M059J (cell line): ENCODE data around the gene HEXIM1. TPM values are rescaled to one million over a fixed set of nuclear protein-coding genes. Genes with fewer than 3 reads are reported as not detected.
"Not testable (repeated sequence)": the region's sequence is repeated elsewhere in the genome, so short reads cannot be mapped to it uniquely, and the experiment has no call there.

Experiments used
- DNase-seq: peaks from one replicate; pipeline ENCODE4 v3.0.0-alpha.2; 2012; ENCODE audit warnings: low read depth
- total RNA-seq: library from RNA; depleted of rRNA; stranded (reverse); fragments of >200 nt; shearing (Covaris generic); gene quantifications from 2 replicates; pipeline ENCODE4 v1.2.3, GENCODE V29; 2014

The HEXIM1 gene
- total RNA-seq, 1 experiment from 2014 or later = 8.0 TPM

GRCh38 chr17:45112559-45113423, 35.5 kb upstream of the HEXIM1 start:
- DNase-seq = no peak

DNA sequence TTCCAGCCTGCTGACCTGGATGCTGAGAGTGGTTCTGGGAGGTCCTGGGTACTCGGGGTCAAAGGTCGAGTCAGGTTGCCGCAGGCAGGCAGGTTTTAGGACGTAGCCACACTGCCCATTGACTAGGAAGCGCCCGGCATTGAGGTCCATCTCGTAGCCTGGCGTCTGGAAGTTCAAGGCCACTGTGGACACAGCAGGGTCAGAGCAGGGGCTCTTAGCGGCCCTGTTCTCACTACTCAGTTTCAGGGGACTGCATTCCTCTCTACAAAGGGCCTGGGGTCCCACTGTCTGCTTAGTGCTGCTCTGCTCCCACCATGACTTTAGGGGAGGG, 34.9 kb upstream of the HEXIM1 start:
- DNase-seq = no peak

GRCh38 chr17:45114117-45114932, 34.0 kb upstream of the HEXIM1 start:
- DNase-seq = no peak

- no peak for DNase-seq
Measured at GRCh38 chr17:45115015-45115625, 33.2 kb upstream of the HEXIM1 start.

GRCh38 chr17:45115871-45116270, 32.4 kb upstream of the HEXIM1 start:
- no peak for DNase-seq

DNA sequence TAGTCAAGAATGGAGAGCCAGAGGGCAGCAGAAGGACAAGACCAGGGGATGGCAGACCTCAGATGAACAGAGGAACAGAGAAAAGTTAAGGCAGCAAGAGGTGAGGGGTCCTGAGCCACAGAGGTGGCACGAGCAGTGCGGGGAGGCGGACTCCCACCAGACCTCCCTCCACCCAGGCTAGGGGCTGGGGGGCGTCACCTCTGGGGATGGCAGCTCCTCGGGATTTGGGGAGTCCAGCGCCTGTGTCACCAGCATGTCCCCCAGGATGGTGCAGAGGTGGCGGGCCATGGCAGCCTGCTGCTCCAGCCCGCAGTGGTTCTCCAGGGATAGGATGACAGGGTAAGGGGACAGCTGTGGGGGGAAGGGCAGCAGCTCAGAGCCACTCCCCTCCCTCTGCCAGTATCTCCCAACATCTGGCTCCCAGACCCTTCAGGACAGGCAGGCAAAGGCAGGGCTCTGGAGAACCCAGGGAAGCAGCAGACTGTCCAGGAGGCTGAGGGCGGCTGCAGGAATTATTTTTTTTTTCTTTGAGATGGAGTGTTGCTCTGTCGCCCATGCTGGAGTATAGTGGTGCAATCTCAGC, 31.8 kb upstream of the HEXIM1 start:
- DNase-seq = no peak

DNA sequence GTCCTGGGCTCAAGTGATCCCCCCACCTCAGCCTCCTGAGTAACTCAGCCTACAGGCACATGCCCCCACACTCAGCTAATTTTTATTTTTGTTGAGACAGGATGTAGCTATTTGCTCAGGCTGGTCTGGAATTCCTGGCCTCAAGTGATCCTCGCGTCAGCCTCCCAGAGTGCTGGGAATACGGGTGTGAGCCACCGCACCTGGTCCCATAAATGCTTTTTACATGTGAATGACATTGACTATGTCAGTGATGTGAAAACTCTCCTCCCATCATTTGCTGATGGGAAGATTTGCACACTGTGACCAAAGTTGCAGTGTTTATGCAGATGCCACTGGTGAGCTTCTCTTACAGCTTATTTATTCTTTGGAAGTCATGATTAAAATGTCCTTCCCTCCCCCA, 30.9 kb upstream of the HEXIM1 start:
- DNase-seq = no peak

- DNase-seq = no peak
Measured at GRCh38 chr17:45117848-45118646, 30.2 kb upstream of the HEXIM1 start.

DNA sequence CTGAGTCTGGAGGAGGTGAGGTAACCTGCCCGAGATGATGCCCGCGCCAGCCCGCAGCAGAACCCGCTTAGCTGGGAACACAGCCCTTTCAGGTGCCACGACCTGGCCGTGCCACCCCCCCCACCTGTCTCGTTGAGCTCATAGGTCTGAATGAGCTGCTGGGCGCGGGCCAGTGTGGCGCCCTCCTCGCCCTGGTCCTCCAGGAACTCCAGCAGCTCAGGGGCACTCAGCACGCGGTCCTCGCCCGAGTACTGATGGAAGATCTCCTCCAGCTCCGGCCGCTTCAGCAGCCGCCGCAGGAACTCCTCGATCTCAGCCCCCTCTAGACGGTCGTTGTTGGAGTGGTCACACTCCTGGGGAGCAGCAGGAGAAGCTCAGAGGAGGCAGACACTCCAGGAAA, 29.6 kb upstream of the HEXIM1 start:
- DNase-seq = no peak

DNA sequence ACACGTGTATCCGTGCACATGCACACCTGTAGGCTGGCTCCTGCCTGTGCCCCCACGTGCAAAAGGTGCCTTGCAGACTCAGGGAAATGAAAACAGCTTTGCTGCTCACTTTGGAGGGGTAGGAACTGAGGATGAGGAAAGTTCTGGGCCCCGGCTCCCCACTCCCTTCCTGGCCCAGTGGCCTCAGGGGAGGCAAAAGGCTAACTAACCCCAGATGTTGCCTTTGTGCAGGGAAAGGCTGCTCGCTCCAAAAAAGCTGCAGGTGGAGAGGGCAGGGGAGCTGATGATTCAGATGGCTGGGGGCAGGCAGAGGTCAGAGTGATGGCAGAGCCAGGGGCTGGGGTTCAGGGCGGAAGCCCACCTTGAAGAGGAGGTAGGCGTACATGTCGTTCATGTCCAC, 28.3 kb upstream of the HEXIM1 start:
- no peak for DNase-seq

DNA sequence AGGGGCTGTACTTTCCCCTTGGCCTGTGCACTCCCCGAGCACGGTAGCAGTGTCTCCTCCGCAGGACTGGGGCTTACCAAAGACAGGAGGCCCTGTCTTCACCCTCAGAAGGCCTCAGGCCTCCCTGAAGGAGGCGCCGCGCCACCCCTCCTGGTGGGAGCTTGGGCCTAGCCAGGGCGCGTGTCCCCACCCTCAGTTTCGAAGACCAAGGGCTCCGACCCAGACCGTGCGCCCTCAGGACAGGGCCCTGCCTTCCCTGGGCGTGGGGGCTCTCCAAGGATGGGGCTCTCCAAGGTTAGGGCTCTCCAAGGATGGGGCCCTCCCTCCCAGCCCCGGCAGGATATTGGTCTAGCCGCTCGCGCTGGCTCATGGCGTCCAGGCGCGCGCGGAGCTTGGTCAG, 27.7 kb upstream of the HEXIM1 start:
- DNase-seq = no peak

GRCh38 chr17:45121055-45121454, 27.2 kb upstream of the HEXIM1 start:
- no peak for DNase-seq

- no peak for DNase-seq
Measured at GRCh38 chr17:45123076-45123770, 25.1 kb upstream of the HEXIM1 start.

DNA sequence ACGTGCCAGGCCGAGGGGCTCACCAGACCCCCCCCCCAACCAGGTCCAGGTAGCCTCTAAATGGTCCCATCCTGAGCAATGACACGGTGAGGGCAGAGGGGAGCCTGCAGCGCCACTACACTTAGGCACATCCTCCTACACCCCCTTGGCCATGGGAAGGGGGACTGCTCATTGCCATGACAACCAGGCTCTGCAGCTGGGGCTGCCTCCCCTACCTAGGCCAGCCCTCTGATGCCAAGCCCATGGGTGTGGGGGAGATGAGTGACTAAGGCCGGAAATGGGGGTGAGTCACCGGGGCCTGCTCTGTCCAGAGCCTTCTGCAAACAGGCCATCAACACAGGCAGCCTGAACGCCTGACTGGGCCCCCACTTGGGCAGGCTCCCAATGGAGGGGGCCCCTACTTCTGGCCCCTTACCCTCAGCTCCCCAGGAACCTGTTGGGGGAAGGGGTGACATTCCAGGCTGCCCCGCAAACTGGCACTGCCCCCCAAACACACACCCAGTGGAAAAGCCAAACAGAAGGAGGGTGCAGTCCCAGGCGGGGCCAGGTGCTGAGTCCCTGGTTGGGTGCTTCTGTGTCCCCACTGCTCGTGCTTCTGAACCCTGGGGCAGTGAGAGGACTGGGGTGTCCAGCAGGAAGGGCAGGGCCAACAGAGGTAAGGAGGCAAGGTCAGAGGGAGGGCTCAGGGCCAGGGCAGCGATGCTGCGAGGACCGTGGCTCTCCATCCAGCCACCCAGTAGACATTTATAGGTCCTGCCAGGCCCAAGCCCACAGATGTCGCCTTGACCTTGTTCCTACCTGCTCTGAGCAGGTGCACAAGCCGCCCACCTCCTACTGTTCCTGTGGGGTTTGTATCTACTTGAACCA, 24.1 kb upstream of the HEXIM1 start:
- peak; percentile 92 for DNase-seq

DNA sequence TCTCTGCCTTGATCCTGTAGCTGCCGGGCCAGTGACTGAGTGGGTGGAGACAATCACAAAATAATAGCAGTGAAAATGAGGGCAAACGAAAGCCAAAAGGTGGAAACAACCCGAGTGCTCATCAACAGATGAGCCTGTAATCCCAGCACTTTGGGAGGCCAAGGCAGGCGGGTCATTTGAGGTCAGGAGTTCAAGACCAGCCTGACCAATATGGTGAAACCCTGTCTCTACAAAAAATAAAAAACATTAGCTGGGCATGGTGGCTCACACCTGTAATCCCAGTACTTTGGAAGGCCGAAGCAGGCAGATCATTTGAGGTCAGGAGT, 23.5 kb upstream of the HEXIM1 start:
- DNase-seq = not testable (repeated sequence)

DNA sequence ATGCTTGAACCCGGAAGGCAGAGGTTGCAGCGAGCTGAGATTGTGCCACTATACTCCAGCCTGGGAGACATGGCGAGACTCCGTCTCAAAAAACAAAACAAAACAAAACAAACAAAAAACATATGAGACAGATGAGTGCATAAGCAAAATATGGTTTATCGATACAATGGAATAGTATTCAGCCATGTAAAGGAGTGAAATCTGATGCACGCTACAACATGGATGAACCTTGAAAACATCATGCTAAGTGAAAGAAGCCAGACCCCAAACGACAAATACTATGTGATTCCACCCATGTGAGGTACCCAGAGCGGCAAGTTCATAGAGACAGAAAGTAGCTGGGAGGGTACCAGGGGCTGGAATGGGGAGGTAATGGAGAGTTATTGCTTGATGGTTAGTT, 22.8 kb upstream of the HEXIM1 start:
- no peak for DNase-seq

GRCh38 chr17:45127207-45127547, 21.1 kb upstream of the HEXIM1 start:
- DNase-seq = no peak

- peak; percentile 56 for DNase-seq
Measured at GRCh38 chr17:45127548-45128300, 20.6 kb upstream of the HEXIM1 start.

- no peak for DNase-seq
Measured at GRCh38 chr17:45128331-45128730, 19.9 kb upstream of the HEXIM1 start.
